KMS-11 (cell line): ENCODE measurements around the gene SYNPO2.

Experiments used
- H2AFZ ChIP-seq: fragments of 200-600 bp; sonication (generic); 2 replicates; pipeline ENCODE4 v1.6.1; 2016; ENCODE audit warnings: antibody characterized with exemption, mixed run types, low read depth
- H3K27ac ChIP-seq: fragments of 200-600 bp; sonication (generic); 2 replicates; pipeline ENCODE4 v1.6.1; 2016; ENCODE audit warnings: mild to moderate bottlenecking, mixed run types
- H3K27me3 ChIP-seq: fragments of 200-600 bp; sonication (generic); 2 replicates; pipeline ENCODE4 v1.6.1; 2017; ENCODE audit warnings: mild to moderate bottlenecking, low read depth, mixed run types, moderate library complexity; ENCODE audit not compliant: insufficient read depth
- H3K36me3 ChIP-seq: fragments of 200-600 bp; sonication (generic); 2 replicates; pipeline ENCODE4 v1.6.1; 2017; ENCODE audit warnings: mild to moderate bottlenecking, mixed run types; ENCODE audit not compliant: insufficient read depth
- H3K4me1 ChIP-seq: fragments of 200-600 bp; sonication (generic); 2 replicates; pipeline ENCODE4 v1.6.1; 2016; ENCODE audit warnings: mild to moderate bottlenecking, low read depth, mixed run types; ENCODE audit not compliant: poor library complexity, severe bottlenecking
- H3K4me2 ChIP-seq: fragments of 200-600 bp; sonication (generic); 2 replicates; pipeline ENCODE4 v1.7.0; 2016; ENCODE audit warnings: mild to moderate bottlenecking, mixed run types
- H3K4me3 ChIP-seq: fragments of 200-600 bp; sonication (generic); IDR thresholded peaks from 2 replicates; pipeline ENCODE4 v1.6.1; 2017; ENCODE audit warnings: low read depth, low read length, mixed read lengths; ENCODE audit not compliant: insufficient read depth
- H3K79me2 ChIP-seq: fragments of 200-600 bp; sonication (generic); 2 replicates; pipeline ENCODE4 v1.6.1; 2016; ENCODE audit warnings: low read depth, mixed run types; ENCODE audit not compliant: insufficient read depth
- H3K9ac ChIP-seq: fragments of 200-600 bp; sonication (generic); 2 replicates; pipeline ENCODE4 v1.6.1; 2016; ENCODE audit warnings: mild to moderate bottlenecking, mixed run types
- H4K20me1 ChIP-seq: fragments of 200-600 bp; sonication (generic); 2 replicates; pipeline ENCODE4 v1.6.1; 2016; ENCODE audit warnings: mild to moderate bottlenecking, mixed run types; ENCODE audit not compliant: insufficient read depth
- TF ChIP-seq, protein P1 (sequence below): fragments of 200-600 bp; sonication (generic); conservative IDR thresholded peaks from 2 replicates; pipeline ENCODE4 v1.6.1; 2017; ENCODE audit warnings: low read depth, mild to moderate bottlenecking, antibody characterized with exemption, low read length, moderate library complexity, mixed read lengths

Gene SYNPO2

GRCh38 chr4:118921786-118922185, 33.1 kb downstream of the SYNPO2 start:
- no peak overlapping the region for H2AFZ ChIP-seq
- TF ChIP-seq, protein P1, sequence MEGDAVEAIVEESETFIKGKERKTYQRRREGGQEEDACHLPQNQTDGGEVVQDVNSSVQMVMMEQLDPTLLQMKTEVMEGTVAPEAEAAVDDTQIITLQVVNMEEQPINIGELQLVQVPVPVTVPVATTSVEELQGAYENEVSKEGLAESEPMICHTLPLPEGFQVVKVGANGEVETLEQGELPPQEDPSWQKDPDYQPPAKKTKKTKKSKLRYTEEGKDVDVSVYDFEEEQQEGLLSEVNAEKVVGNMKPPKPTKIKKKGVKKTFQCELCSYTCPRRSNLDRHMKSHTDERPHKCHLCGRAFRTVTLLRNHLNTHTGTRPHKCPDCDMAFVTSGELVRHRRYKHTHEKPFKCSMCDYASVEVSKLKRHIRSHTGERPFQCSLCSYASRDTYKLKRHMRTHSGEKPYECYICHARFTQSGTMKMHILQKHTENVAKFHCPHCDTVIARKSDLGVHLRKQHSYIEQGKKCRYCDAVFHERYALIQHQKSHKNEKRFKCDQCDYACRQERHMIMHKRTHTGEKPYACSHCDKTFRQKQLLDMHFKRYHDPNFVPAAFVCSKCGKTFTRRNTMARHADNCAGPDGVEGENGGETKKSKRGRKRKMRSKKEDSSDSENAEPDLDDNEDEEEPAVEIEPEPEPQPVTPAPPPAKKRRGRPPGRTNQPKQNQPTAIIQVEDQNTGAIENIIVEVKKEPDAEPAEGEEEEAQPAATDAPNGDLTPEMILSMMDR, result no peak
- H3K36me3 ChIP-seq, result no peaks in the 10 kb centered on the region
- no peak overlapping the region for H3K4me3 ChIP-seq
- no peaks in the 10 kb centered on the region for H3K27me3 ChIP-seq
- no peak overlapping the region for H3K9ac ChIP-seq
- no peak overlapping the region for H3K27ac ChIP-seq
- no peaks in the 10 kb centered on the region for H3K4me1 ChIP-seq
- H3K79me2 ChIP-seq, result no peaks in the 10 kb centered on the region
- H3K4me2 ChIP-seq, result no peak overlapping the region
- H4K20me1 ChIP-seq, result no peaks in the 10 kb centered on the region

DNA sequence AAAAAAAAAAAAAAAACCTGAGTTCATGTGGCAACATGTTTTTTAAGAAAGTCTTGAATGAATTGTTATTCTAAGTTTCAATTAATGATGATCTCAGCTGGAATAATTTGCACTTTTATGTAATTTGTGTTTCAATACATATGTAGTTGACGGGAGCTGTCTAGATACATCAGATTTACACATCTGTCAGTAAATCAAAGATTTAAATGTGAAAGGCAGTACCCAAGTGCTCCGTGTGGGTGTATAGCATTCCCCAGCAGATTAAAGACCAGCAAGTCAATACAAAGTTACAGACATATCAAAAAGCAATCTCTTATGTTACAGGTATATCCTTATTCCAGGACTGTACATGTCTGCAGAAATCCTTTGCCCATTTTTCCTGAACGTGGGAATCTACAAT, 35.2 kb downstream of the SYNPO2 start:
- Histone ChIP-seq H3K9ac (no peak overlapping the region), H3K4me1 (no peaks in the 10 kb centered on the region), H4K20me1 (no peaks in the 10 kb centered on the region), H3K4me3 (no peak overlapping the region), H3K4me2 (no peak overlapping the region), H3K27me3 (no peaks in the 10 kb centered on the region), H3K36me3 (no peaks in the 10 kb centered on the region), H3K27ac (no peak overlapping the region), H2AFZ (no peak overlapping the region), H3K79me2 (no peaks in the 10 kb centered on the region)
- TF ChIP-seq, protein P1, result no peak

DNA sequence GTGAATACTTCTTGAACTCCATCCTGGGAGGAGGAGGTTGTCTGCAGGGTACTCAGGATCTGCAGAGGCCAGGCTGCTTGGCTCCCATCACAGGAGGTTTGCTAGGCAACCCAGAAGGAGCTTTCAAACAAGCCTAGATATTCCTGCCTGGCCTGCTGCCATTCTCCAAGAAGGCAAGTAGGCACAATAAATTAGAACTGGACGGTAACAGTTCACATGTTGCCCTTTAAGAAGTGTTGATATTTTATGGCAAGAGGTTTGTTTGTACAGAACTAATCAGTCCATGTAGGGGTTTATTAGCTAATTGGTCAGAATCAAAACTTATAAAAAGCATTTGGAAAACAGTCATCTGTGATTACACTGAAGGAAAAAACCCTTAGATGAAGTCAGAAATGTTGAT, 39.3 kb downstream of the SYNPO2 start:
- no peak overlapping the region for H3K4me2 ChIP-seq
- H3K27me3 ChIP-seq, result no peaks in the 10 kb centered on the region
- H3K4me3 ChIP-seq, result no peak overlapping the region
- no peak overlapping the region for H3K27ac ChIP-seq
- TF ChIP-seq, protein P1, result no peak
- H3K36me3 ChIP-seq, result no peaks in the 10 kb centered on the region
- H4K20me1 ChIP-seq, result no peaks in the 10 kb centered on the region
- no peaks in the 10 kb centered on the region for H3K4me1 ChIP-seq
- H3K79me2 ChIP-seq, result no peaks in the 10 kb centered on the region
- H3K9ac ChIP-seq, result no peak overlapping the region
- no peak overlapping the region for H2AFZ ChIP-seq

- Histone ChIP-seq H3K4me1 (no peaks in the 10 kb centered on the region), H2AFZ (no peak overlapping the region), H3K9ac (no peak overlapping the region), H3K79me2 (no peaks in the 10 kb centered on the region), H3K4me2 (no peak overlapping the region), H3K36me3 (no peaks in the 10 kb centered on the region), H3K27ac (no peak overlapping the region), H3K27me3 (no peaks in the 10 kb centered on the region), H4K20me1 (no peaks in the 10 kb centered on the region), H3K4me3 (no peak overlapping the region)
- TF ChIP-seq, protein P1, result no peak
Measured at GRCh38 chr4:118930255-118930654, 41.6 kb downstream of the SYNPO2 start.

- Histone ChIP-seq H3K79me2 (no peaks in the 10 kb centered on the region), H3K4me2 (no peak overlapping the region), H4K20me1 (no peaks in the 10 kb centered on the region), H3K27ac (no peak overlapping the region), H3K27me3 (no peaks in the 10 kb centered on the region), H3K4me1 (no peaks in the 10 kb centered on the region), H3K9ac (no peak overlapping the region), H2AFZ (no peak overlapping the region), H3K4me3 (no peak overlapping the region), H3K36me3 (no peaks in the 10 kb centered on the region)
- TF ChIP-seq, protein P1, result no peak
Measured at GRCh38 chr4:118931786-118932185, 43.1 kb downstream of the SYNPO2 start.
